Activated CD8-positive, alpha-beta T cell treated with anti-CD3 and anti-CD28 coated beads for 36 hours (primary cell): ENCODE data around the gene SELENOI. TPM values are rescaled to one million over a fixed set of nuclear protein-coding genes. Genes with fewer than 3 reads are reported as not detected.

Experiments used
- ATAC-seq: fragments of 200-7000 bp; cut with Tn5 transposase; one replicate; pipeline ENCODE4 v1.10.0; 2021; ENCODE audit warnings: mild to moderate bottlenecking, moderate library complexity
- CTCF ChIA-PET: fragments of 350-600 bp; sonication (Branson Sonifier 250); formaldehyde crosslinking; loops from one replicate; lab custom pipeline; 2021; ENCODE audit warnings: antibody characterized with exemption; lab: Charles Lee
- POLR2A ChIA-PET: fragments of 350-600 bp; sonication (Branson Sonifier 250); formaldehyde crosslinking; loops from one replicate; lab custom pipeline; 2021; ENCODE audit warnings: antibody characterized with exemption; lab: Charles Lee
- DNase-seq: peaks from one replicate; pipeline ENCODE4 v3.0.0-alpha.2; 2020
- H3K27ac Mint-ChIP-seq: one replicate; pipeline ENCODE4 v1.8.0; 2021; ENCODE audit warnings: mild to moderate bottlenecking, mixed read lengths
- H3K27me3 Mint-ChIP-seq: one replicate; pipeline ENCODE4 v1.8.0; 2021; ENCODE audit warnings: mixed read lengths
- H3K36me3 Mint-ChIP-seq: one replicate; pipeline ENCODE4 v1.8.0; 2021; ENCODE audit warnings: low read depth, mixed read lengths
- H3K4me1 Mint-ChIP-seq: one replicate; pipeline ENCODE4 v1.8.0; 2021; ENCODE audit warnings: low read depth, mixed read lengths
- H3K4me3 Mint-ChIP-seq: one replicate; pipeline ENCODE4 v1.8.0; 2021; ENCODE audit warnings: mild to moderate bottlenecking, moderate library complexity, mixed read lengths
- H3K9me3 Mint-ChIP-seq: one replicate; pipeline ENCODE4 v1.8.0; 2021; ENCODE audit warnings: mixed read lengths
- intact Hi-C: fragments of 100-400 bp; cut with micrococcal nuclease; formaldehyde crosslinking; loops from one replicate; pipeline ENCODE4 v1.10.0; 2022
- total RNA-seq, 2 experiments: library from RNA; stranded (reverse); gene quantifications; one replicate each; pipeline ENCODE4 v1.2.3, GENCODE V29; 2021
- TF ChIP-seq, protein P1 (sequence below): fragments of 200-600 bp; IDR thresholded peaks from one replicate; pipeline ENCODE4 v1.8.0; 2022; ENCODE audit warnings: antibody characterized with exemption, mild to moderate bottlenecking

The SELENOI gene
- total RNA-seq, 2 experiments from 2014 or later, result 38.9 to 39.1 TPM

DNA sequence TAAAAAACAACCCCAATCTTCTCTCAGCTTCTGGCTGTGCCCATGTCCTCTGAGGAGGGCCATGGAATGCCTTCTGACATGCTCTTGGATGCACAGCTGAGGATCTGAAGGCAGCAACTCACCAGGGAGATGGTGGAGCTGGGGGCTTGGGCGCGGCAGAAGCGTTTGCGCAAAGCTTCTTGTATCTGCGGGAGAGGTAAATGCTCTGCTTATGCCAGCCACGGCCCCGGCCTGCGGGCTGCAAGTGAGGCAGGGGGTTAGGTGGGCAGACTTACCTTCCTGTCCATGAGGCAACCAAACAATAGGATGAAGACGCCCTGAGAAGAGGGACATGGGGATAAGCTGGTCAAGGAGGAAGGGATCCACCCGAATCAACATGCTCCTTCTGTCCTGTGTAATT lies 36.0 kb upstream of the SELENOI start:
- DNase-seq, result no peak
- TF ChIP-seq, protein P1, sequence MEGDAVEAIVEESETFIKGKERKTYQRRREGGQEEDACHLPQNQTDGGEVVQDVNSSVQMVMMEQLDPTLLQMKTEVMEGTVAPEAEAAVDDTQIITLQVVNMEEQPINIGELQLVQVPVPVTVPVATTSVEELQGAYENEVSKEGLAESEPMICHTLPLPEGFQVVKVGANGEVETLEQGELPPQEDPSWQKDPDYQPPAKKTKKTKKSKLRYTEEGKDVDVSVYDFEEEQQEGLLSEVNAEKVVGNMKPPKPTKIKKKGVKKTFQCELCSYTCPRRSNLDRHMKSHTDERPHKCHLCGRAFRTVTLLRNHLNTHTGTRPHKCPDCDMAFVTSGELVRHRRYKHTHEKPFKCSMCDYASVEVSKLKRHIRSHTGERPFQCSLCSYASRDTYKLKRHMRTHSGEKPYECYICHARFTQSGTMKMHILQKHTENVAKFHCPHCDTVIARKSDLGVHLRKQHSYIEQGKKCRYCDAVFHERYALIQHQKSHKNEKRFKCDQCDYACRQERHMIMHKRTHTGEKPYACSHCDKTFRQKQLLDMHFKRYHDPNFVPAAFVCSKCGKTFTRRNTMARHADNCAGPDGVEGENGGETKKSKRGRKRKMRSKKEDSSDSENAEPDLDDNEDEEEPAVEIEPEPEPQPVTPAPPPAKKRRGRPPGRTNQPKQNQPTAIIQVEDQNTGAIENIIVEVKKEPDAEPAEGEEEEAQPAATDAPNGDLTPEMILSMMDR, result no peak
- Mint-ChIP-seq H3K4me1 (no peaks in the 10 kb centered on the region), H3K9me3 (no peaks in the 10 kb centered on the region), H3K27ac (no peak overlapping the region), H3K27me3 (no peaks in the 10 kb centered on the region), H3K4me3 (no peak overlapping the region), H3K36me3 (no peaks in the 10 kb centered on the region)
- ChIA-PET POLR2A (no interaction called here), CTCF (no interaction called here)
- intact Hi-C loops, result no loop called here
- no peak for ATAC-seq

DNA sequence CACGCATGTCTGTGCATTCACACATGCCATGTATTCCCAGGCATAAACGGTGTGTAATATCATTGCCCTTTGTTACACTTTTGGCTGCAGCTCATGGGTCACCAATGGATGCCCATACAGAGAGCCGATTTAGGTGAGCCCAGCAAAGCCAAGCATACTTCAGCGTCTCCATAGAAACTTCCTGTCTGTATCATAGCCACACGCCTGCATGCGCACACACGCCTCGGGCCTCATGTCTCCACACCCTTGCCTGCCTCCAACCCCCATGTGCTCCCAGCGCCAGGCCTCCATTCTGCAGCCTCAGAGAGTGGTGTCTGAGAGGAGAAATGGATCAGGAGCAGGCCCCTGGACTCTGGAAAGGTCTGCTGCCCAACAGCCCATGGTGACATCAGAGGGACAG lies 33.5 kb upstream of the SELENOI start:
- DNase-seq (no peak), ATAC-seq (no peak)
- Mint-ChIP-seq H3K4me1 (no peaks in the 10 kb centered on the region), H3K27ac (no peak overlapping the region), H3K36me3 (no peaks in the 10 kb centered on the region), H3K4me3 (no peak overlapping the region), H3K27me3 (no peaks in the 10 kb centered on the region), H3K9me3 (no peaks in the 10 kb centered on the region)
- TF ChIP-seq, protein P1, result no peak
- intact Hi-C loops, result no loop called here
- CTCF ChIA-PET, result no interaction called here
- POLR2A ChIA-PET, result interaction anchor here (0.7 kb wide), 1 partner anchor 68 kb away, joined by 3 read pairs; the partner anchor contains the start of gene HADHA

DNA sequence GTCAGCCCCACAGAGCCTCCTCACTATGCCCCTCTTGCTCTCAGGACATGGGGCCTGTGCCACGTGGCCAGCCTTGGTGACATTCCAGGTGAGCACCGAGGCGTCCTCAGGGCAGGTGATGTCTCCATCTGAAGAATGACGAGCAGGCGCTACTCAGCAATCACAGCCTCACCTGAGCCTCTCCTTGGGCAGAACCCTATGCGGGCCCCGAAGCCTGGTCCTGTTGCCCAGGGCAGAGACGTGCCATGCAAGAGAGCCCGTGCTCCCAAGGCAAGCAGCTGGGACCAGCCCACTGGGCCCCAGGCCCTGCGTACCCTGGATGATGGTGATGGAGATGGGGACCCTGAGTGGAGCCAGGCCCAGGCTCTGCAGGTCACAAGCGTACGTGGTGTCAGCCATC lies 32.5 kb upstream of the SELENOI start:
- intact Hi-C loops, result no loop called here
- no peaks in the 10 kb centered on the region for H3K9me3 Mint-ChIP-seq
- H3K4me1 Mint-ChIP-seq, result no peaks in the 10 kb centered on the region
- TF ChIP-seq, protein P1, result no peak
- DNase-seq (no peak), ATAC-seq (no peak)
- no peaks in the 10 kb centered on the region for H3K36me3 Mint-ChIP-seq
- no peak overlapping the region for H3K4me3 Mint-ChIP-seq
- no peaks in the 10 kb centered on the region for H3K27me3 Mint-ChIP-seq
- POLR2A ChIA-PET, result no interaction called here
- H3K27ac Mint-ChIP-seq, result no peak overlapping the region
- CTCF ChIA-PET, result interaction anchor here (1.5 kb wide), 1 partner anchor 156 kb away, joined by 3 read pairs; no protein-coding TSS in a partner anchor

DNA sequence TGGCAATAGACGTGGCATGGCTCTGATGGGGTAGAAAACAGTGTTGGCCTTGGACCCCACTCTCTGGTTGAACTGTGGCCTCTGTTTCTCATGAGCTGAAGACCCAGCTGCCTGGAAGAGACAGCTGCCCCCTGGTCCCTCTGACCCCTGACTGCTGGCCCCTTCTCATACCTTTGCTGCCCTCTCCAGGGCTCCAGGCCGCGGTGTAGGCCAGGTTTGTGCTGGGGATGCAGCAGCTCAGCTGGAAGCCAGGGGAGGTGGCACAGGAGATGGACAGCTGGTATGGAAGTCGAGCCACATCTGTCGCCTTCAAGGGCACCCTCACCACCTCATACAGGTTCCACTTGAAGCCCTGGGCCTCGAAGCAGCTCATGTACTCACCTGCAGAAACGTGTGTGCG lies 31.7 kb upstream of the SELENOI start:
- Mint-ChIP-seq H3K27me3 (no peaks in the 10 kb centered on the region), H3K27ac (no peak overlapping the region), H3K36me3 (no peaks in the 10 kb centered on the region), H3K4me1 (no peaks in the 10 kb centered on the region), H3K9me3 (no peaks in the 10 kb centered on the region), H3K4me3 (no peak overlapping the region)
- ATAC-seq (no peak), DNase-seq (no peak)
- POLR2A ChIA-PET, result no interaction called here
- TF ChIP-seq, protein P1, result no peak
- intact Hi-C loops, result no loop called here
- CTCF ChIA-PET, result interaction anchor here (1.5 kb wide), 1 partner anchor 155 kb away, joined by 3 read pairs; no protein-coding TSS in a partner anchor

DNA sequence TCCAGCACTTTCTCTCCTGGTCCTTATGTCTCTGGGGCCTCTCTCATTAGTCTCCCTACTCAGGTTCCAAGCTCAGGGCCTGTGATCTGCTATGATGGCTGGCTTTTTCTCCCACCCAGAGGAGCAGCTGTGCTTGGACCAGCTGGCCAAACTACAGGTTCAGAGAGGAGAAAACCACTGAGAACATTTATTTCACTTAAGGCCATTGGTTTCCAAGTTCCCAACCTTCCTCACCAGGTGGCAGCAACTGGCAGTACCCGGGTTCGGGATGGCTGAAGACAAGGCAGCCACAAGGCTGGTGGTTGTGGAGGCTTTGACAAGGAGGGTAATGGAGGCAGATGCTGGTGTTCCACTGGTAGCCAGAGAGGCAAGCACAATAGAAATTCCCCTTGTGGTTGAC lies 29.9 kb upstream of the SELENOI start:
- H3K9me3 Mint-ChIP-seq, result no peaks in the 10 kb centered on the region
- no peaks in the 10 kb centered on the region for H3K36me3 Mint-ChIP-seq
- ChIA-PET CTCF (interaction anchor here (1.4 to 3.2 kb wide), 2 partner anchors 15 to 16 kb away, joined by 3 to 12 read pairs; no protein-coding TSS in a partner anchor), POLR2A (no interaction called here)
- intact Hi-C loops, result no loop called here
- no peak overlapping the region for H3K4me3 Mint-ChIP-seq
- DNase-seq (peak; percentile 12), ATAC-seq (peak; percentile 42)
- H3K27ac Mint-ChIP-seq, result no peak overlapping the region
- no peaks in the 10 kb centered on the region for H3K27me3 Mint-ChIP-seq
- H3K4me1 Mint-ChIP-seq, result no peaks in the 10 kb centered on the region
- TF ChIP-seq, protein P1, result peak; percentile 23
